Measurements from ENCODE around the gene RNF224. TPM values are rescaled to one million over a fixed set of nuclear protein-coding genes. Genes with fewer than 3 reads are reported as not detected.
A peak's percentile ranks its signal among the peaks of the same experiment; 100 is the strongest.

The RNF224 gene
- total and polyA plus RNA-seq, 2 of the 13 experiments (the other 11 are each of a cell fraction or from before 2014, with no cell fraction given): 0.09 TPM; not detected in 1

DNA sequence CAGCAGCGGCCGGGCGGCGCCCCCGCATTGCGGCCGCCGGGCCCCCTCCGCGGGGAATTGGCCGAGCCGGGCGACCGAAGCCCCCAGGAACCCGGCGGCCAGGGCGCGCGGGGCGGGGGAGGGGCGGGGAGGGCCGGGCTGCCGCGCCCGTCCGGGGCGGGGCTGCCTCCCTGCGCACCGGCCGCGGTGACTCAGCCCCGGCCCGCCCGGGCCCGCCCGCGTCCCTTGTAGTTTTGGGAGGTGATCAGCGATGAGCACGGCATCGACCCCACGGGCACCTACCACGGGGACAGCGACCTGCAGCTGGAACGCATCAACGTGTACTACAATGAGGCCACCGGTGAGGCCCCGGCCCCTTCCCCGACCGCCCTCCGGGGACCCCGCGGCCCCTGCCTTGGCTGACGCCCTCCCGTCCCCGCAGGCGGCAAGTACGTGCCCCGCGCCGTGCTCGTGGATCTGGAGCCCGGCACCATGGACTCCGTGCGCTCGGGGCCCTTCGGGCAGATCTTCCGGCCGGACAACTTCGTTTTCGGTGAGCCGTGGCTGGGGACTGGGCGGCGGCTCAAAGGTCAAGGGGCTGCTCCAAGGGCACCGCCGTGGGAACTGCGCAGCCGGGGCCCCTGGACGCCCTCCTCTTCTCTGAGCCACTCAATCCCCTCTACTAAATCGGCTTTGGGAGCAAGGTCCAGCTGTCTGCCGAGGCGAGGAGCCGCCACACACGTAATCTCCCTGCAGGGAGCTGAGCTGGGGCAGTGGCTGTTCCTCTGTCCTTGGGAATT is 14.4 kb downstream of the RNF224 start (continued):
- TF ChIP-seq ZNF574 (CRISPR knock-in tag; IDR thresholded peaks at IDR 0.05) (peak; percentile 63; the same call in 1 of the 2 replicates), GZF1 (CRISPR knock-in tag; IDR thresholded peaks at IDR 0.05) (0 out of 2 replicates have a peak, but pooled peaks have one; percentile 26), ATAD3A (CRISPR knock-in tag; IDR thresholded peaks at IDR 0.05) (no peak), PAF1 (CRISPR knock-in tag; IDR thresholded peaks at IDR 0.05) (no peak), ZNF629 (CRISPR knock-in tag; conservative IDR thresholded peaks at IDR 0.05) (no peak), CREM (IDR thresholded peaks at IDR 0.05) (peak; percentile 21; the same call in 1 of the 2 replicates), CREM (CRISPR knock-in tag; IDR thresholded peaks at IDR 0.05) (no peak), ZNF704 (CRISPR knock-in tag; IDR thresholded peaks at IDR 0.05; ENCODE audit: borderline replicate concordance) (no peak), ATRX (CRISPR knock-in tag; IDR thresholded peaks at IDR 0.05; ENCODE audit: borderline replicate concordance) (no peak), ZNF773 (CRISPR knock-in tag; IDR thresholded peaks at IDR 0.05; ENCODE audit: borderline replicate concordance) (no peak), NFKBIZ (CRISPR knock-in tag; IDR thresholded peaks at IDR 0.05) (no peak), ZBTB25 (CRISPR knock-in tag; IDR thresholded peaks at IDR 0.05) (peak; percentile 71; the same call in 1 of the 2 replicates), ZNF18 (CRISPR knock-in tag; IDR thresholded peaks at IDR 0.05; ENCODE audit: insufficient replicate concordance) (no peak), DRAP1 (CRISPR knock-in tag; IDR thresholded peaks at IDR 0.05) (peak; percentile 24; the same call in 1 of the 2 replicates), ZNF354B (CRISPR knock-in tag; IDR thresholded peaks at IDR 0.05) (no peak), THAP11 (CRISPR knock-in tag; IDR thresholded peaks at IDR 0.05) (peak; percentile 48), ZNF781 (CRISPR knock-in tag; IDR thresholded peaks at IDR 0.05; ENCODE audit: borderline replicate concordance, not compliant biosample characterization) (no peak)
- TF ChIP-seq, protein P1, sequence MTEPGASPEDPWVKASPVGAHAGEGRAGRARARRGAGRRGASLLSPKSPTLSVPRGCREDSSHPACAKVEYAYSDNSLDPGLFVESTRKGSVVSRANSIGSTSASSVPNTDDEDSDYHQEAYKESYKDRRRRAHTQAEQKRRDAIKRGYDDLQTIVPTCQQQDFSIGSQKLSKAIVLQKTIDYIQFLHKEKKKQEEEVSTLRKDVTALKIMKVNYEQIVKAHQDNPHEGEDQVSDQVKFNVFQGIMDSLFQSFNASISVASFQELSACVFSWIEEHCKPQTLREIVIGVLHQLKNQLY (CRISPR knock-in tag; IDR thresholded peaks at IDR 0.05): no peak
- TF ChIP-seq, protein P2, sequence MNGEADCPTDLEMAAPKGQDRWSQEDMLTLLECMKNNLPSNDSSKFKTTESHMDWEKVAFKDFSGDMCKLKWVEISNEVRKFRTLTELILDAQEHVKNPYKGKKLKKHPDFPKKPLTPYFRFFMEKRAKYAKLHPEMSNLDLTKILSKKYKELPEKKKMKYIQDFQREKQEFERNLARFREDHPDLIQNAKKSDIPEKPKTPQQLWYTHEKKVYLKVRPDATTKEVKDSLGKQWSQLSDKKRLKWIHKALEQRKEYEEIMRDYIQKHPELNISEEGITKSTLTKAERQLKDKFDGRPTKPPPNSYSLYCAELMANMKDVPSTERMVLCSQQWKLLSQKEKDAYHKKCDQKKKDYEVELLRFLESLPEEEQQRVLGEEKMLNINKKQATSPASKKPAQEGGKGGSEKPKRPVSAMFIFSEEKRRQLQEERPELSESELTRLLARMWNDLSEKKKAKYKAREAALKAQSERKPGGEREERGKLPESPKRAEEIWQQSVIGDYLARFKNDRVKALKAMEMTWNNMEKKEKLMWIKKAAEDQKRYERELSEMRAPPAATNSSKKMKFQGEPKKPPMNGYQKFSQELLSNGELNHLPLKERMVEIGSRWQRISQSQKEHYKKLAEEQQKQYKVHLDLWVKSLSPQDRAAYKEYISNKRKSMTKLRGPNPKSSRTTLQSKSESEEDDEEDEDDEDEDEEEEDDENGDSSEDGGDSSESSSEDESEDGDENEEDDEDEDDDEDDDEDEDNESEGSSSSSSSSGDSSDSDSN (CRISPR knock-in tag; IDR thresholded peaks at IDR 0.05): peak; percentile 67
